DMS53 treated with DMSO at 0.1 percent for 48 hours (cell line): Measurements from ENCODE around the gene BCR.

ENCODE experiments used
- DNase-seq: peaks from one replicate; lab custom pipeline; 2025; ENCODE audit not compliant: unreplicated experiment; lab: John Stamatoyannopoulos, UW

Gene BCR

DNA sequence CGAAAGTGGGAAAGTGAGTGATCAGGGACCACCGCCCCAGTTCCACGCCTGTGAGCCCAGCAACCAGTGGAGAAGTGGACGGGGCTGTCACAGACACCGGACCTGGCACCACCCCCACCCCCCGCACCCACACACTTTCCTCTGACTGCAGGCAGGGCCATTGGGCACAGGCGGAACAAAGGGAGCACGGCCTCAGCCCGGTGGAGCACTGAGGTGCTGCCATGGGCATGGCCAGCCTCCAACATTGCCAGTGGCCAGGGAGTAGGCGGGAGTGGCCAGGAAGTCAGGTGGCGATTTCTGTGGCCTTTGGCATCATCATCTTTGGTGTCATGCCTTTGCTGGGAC lies 78.5 kb downstream of the BCR start:
- DNase-seq, result no peak

DNA sequence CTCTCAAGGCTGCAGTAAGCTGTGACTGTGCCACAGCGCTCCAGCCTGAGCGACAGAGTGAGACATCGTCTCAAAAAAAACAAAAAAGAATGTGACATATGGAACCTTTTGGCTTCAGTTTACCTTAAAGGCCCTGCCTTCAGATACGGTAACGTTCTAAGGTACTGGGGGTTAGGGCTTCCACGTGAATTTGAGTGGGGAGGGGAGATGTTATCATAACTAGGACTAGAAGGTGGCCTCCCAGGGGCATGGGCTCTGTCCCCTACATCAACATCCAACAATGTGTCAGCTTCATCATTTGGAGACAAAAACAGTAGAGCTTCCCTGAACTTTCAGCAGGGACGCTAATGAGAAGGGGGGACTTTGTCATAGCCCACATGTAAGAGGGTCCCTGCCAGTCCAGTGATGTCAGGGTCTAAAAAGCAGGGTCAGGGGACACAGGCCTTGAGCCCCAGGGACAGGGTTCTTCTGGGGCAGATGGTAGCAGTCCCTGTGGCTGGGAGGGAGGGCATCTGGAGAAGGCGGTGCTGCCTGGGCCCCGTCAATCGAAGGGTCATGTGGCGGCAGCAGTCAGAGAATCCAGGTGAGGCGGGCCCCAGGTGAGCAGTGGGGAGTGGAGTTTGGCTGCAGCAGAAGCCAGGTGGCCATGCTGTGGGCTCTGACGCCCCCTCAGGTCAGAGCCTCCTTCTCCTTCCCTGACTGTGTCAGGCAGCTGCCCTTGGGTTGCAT lies 79.8 kb downstream of the BCR start:
- no peak for DNase-seq

DNA sequence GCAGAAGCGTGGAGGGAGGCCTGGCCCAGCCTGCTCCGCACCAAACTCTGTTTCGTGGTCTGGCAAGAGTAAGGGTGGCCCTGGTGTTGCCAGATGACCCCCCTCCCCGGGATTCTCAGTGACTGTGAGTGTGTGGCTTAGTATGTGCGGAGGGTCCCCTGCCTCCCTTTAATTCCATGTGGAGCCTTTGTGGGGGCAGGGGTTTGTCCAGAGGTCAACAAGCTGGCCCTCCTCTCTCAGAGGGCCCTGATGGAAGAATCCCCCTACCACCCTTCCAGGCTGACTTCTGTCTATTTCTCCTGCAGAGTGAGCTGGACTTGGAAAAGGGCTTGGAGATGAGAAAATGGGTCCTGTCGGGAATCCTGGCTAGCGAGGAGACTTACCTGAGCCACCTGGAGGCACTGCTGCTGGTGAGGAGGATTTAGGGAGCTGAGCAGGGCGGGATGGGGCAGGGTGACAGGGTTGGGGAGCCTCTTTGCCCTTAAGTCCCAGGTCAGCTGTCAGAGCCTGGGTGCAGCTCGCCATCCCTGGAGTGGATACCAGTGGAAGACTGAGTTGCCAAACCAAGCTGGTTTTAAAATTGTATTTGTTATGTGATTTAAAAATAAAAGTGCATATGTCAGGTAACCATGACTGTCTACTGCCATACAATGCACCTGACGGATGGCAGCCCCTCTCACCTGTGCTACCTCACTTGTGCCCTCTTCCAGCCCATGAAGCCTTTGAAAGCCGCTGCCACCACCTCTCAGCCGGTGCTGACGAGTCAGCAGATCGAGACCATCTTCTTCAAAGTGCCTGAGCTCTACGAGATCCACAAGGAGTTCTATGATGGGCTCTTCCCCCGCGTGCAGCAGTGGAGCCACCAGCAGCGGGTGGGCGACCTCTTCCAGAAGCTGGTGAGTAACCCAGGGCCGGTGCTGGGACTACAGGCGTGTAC lies 80.6 kb downstream of the BCR start:
- DNase-seq, result no peak

DNA sequence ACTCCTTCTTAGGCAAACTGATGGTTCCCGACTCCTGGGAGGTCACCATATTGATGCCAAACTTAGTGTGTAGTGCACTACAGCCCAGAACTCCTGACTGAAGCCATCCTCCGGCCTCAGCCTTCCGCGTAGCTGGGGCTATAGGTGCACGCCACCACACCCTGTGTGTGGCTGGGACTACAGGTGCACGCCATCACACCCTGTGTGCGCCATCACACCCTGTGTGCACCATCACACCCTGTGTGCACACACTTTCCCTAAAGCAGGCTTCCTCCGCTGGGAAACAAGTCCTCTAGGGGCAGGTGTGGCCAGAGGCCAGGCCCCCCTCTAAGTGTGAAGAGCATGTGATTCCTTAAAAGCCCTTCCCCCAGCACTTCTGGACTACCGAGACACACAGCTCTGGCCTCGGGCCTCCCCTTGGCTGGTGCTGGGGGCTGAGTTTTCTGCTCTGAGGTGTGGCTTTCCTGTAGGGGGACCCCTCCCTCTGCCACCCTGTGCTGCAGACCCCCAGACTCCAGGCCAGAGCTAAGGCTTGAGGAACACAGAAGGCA lies 81.7 kb downstream of the BCR start:
- DNase-seq, result no peak

DNA sequence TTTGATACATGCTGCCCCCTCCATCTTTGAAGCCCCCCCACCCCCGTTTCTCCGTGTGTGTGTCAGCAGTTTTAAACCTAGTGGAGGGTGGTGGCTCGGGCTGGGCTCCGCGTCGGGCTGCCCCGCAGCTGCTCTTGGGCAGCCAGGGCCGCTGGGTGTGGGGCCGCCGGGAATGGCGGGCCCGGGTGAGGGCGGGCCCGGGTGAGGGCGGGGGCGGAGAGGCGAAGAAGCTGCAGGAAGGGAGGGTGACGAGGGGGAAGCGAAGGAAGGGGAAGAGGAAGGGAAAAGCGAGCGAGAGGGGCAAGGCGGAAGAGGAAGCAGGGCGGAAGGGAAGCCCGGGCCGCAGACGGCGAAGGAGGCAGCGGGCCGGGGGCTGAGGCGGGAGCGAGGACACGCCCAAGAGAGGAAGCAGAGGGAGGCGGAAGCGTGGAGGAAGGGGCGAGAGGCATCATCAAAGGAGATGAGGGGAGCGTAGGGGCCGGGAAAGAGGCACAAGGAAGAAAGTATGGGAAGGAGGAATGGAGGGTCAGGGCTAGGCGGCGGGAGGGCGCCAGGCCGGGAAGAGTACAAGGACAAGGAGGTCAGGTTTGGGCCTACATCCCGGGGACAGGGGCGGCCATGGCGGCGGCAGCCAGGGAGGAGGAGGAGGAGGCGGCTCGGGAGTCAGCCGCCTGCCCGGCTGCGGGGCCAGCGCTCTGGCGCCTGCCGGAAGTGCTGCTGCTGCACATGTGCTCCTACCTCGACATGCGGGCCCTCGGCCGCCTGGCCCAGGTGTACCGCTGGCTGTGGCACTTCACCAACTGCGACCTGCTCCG lies 82.4 kb downstream of the BCR start:
- no peak for DNase-seq

DNA sequence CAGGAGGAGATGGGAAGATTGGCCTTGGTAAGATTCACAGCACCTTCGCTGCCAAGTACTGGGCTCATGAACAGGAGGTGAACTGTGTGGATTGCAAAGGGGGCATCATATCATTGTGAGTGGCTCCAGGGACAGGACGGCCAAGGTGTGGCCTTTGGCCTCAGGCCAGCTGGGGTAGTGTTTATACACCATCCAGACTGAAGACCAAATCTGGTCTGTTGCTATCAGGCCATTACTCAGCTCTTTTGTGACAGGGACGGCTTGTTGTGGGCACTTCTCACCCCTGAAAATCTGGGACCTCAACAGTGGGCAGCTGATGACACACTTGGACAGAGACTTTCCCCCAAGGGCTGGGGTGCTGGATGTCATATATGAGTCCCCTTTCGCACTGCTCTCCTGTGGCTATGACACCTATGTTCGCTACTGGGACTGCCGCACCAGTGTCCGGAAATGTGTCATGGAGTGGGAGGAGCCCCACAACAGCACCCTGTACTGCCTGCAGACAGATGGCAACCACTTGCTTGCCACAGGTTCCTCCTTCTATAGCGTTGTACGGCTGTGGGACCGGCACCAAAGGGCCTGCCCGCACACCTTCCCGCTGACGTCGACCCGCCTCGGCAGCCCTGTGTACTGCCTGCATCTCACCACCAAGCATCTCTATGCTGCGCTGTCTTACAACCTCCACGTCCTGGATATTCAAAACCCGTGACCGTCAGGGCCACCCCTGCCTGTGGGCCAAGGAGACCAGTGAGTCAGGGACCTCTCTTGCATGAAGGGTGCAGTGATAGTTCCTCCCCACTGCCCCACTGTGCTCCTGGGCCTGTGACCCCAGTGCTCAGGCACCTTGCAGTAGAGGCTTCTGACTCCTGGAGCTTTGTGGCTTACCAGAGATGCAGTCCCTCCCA lies 83.6 kb downstream of the BCR start:
- no peak for DNase-seq

DNA sequence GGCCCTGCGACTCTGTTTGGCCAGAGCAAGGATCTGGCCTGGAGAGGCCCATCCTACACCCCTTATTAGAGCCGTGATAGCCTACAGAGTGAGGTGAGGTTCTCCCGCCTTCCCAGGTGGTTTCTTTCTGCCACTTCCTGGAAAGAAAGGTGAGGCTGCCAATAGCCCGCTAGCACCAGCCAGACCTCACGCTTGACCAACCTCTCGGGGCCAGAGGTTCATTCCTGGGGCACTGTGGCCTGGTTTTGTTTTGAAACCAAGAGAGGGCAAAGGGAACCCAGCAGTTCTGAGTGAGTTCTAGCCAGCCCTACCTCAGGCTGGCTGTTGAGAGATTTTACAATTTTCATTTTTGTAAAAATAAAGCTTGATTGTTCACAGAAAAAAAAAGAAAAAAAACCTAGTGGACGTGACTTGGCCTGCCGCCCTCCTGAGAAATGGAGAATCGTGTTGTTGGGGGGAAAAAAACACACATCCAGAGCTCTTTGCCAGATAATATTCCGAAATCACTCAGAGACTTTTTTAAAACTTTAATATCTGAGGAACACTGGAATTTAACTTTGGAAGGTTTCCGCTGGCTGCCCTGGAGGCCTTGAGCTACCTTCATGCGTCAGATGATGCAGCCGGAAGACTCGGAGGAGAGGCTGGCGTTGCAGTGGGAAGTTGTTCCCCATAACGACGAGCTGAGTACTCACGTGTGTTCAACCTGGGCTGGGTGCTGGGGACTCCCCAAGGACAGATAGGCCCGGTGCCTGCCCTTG lies 84.5 kb downstream of the BCR start:
- no peak for DNase-seq

DNA sequence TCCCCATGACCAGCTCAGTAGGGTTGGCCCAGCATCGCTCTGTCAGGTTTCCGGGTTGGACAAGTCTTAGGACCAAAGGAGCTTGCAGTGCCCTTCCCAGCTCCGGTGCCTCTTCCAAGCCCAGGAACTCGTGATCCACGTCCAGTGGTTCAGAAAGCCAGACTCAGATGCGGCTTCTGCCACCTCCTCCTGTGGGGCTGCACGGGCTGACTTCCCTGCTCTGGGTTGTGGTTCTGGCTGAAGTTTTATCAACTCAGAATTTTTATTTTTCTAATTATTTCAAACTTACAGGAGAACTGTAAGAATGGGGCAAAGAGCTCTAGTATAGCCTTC lies 85.0 kb downstream of the BCR start:
- no peak for DNase-seq

DNA sequence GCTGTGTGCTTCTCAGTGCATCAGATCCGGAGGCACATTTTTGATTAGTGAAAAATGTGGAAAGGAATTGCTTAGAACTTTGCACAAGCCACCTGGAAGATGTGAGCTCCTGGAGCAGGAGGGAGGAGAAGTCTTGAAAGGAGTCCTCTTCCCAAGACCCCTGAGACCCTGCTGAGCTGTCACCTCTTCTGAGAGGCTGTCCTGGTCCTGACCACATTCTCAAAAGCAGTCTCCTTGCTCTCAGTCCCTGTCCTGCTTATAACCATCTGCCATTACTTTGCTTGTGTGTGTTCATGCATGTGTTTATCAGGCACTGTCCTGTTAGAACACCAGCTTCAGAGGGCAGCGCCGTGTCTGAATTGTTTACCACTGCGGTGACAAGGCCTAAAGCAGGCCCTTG lies 86.5 kb downstream of the BCR start:
- no peak for DNase-seq

DNA sequence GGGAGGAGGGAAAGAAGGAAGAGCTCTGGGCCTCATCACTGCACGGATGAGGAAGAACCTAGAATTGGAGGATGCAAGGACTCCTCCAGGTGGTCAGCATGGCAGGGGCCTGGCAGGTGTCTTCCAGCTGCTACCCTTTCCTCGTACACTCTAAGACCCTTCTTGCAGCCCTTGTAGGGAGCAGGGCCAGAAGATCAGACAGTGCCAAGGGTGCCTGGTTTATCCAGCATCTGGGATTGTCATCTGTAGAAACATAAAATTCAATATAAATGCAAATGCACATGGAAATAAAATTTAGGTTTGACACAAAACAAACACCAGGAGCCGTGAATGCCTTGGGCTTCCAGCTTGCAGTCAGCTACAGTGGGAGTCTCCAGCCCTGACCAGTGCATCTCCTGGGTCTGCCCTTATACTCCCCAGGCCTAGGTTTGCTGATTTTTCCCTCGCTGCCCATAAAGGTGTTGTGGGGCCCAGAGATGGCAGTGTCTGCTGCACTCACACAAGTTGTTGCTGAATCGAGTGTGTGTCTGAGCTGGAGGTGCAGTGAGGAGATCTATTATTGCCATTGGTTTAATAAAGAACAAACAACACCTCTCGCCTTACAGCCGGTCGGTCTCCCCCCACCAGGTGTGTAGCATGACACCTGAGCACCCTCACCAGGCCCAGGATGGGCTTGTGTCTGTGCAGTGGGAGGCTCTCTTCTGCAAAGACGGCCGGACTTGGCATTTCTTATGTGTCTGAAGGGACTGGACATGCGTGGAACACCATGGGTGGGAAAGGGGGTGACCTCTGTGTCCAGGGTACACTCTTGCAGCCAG lies 87.1 kb downstream of the BCR start:
- DNase-seq, result no peak

DNA sequence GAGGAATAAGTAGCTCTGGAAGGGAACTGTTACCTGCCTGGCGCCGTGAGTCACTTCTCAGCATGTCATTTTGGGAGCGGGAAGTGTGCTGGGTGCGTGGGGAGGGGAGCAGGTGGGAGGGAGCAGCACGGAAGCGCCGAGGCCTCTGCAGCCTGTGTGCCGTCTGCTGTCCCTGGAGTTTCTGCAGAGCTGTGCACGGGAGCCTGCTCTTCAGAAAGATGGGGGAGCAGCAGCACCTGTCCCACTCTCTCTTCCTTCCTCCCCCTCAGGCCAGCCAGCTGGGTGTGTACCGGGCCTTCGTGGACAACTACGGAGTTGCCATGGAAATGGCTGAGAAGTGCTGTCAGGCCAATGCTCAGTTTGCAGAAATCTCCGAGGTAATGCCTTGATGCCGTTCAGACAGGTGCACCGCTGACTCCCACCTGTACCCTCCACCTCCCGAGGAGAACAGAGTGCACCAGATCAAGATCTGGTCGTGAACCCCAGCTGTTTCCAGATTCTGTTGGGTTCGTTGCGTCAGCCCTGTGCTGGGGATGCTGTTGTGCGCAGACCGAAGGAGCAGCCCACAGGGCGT lies 87.9 kb downstream of the BCR start:
- peak; percentile 18 for DNase-seq

DNA sequence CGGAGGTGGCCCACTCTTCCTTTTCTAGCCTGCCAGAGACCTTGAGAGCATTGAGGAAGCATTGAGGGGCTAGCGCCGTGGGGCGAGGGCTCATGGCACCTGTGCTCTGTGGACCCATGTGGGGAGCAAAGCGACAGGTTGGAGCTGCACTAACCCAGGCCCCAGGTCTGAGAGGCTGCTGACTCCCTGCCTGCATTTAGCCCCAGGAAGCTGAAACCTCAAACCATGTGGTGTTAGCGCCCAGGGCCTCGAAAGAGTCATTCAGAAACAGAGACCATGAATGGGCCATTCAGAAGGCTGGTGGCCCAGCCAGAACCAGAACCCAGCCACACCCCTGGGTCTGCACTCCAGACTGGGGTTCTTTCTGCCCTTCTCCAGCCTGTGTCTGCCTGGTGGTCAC lies 88.6 kb downstream of the BCR start:
- no peak for DNase-seq

DNA sequence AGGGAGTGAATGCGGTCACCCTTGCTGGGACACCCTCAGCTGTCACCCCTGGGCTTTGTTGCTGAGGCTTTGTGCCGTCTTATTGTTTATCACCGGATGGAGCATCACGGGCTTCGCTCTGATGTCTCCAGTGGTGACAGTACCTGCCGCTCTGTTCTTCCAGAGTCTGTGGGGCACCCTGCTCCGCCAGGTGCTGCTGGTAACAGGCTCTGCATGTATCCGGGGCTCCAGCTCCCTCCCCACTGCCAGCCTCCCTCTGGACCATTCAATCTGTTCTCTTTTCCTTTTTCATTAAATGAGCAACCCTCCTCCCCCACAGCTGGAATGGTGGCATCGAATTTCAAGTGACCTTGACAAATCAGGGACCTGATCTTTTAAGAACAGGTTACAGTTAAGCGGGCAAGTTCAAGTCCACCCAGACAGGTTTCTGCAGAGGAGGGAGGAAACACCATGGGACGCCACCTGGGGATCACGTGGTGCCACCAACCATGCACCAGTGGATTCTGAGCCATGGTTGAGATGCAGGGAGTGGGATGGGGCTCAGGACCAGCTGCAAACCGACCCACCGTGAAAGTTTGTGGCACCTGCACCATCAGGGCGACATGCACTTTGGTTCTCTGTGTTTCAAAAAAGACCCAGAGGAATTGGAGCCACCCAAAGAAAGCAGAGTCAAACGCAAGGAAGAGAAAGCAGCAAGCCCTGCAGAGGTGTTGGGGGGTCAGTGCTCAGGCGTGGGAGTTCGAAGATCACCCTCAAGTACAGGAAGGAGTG lies 89.3 kb downstream of the BCR start:
- DNase-seq, result no peak

DNA sequence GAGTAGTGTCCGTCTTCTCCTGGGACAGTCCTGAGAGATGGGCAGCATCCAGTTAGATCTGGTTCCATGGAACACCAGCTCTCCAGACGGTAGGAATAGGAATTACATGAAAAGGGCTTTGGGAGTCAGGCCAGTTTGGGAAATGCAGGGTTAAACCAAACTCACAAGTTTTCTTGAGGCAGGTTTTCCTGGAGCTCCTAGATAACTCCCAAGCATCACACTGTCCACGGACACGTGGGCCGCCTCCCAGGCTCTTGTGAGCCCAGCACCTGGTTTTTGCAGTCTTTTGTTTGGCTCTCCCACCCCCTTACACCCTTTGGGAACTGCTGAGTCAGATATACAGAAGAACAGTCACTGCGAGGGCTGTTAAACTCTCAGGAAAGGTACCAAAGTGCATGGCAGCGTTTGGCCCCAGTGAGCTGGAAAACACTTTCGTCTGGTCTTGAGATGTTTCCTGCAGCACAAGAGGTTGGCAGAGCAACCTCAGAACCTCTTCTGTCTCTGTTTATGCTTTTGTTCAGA lies 90.0 kb downstream of the BCR start:
- no peak for DNase-seq

DNA sequence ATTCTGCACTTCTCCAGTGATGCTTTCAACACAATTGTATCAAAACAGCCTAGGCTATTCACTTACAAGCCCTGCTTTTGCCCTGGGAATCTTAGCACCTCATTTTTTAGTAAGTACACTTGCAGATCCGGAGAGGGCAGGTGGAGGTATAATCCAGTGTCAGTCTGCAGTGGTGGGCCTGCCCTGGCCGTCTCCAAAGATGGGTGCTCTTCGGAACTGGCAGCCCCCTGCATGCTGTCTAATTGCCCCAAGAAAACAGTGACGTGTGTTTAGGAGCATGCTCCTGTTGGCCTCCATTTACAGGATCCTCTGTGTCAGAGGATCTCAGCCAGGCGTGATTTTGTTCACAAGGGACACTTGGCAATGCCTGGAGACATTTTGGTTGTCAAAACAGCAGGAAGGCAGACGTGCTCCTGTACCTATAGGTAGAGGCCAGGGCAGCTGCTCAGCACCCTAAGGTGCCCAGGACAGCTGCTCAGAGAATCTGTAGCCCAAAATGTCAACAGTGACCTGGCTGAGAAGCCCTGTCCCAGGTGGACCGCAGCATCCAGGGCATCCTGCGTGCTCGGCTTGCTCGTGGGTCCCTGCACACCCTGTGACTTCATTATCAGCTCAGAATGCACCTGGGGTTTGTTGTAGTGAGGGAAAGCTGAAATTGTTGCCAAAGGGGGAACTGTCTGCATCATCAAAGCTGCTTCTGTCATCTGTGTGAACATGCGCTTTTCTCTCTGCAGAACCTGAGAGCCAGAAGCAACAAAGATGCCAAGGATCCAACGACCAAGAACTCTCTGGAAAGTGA lies 90.7 kb downstream of the BCR start:
- no peak for DNase-seq

DNA sequence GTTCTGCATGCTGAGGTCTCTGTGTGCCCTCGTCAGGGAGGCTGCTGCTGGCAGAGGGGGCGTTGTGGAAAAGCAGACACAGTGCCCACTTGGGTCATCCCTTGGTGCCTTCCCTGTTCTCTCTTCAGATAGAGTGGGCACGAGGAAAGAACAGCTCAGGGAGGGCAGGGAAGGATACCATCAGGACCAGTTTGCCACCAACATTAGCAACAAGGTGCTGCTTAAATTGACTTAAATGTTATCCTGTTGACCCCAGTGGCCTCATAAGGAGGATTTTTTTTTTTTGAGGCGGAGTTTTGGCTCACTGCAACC lies 91.2 kb downstream of the BCR start:
- no peak for DNase-seq

DNA sequence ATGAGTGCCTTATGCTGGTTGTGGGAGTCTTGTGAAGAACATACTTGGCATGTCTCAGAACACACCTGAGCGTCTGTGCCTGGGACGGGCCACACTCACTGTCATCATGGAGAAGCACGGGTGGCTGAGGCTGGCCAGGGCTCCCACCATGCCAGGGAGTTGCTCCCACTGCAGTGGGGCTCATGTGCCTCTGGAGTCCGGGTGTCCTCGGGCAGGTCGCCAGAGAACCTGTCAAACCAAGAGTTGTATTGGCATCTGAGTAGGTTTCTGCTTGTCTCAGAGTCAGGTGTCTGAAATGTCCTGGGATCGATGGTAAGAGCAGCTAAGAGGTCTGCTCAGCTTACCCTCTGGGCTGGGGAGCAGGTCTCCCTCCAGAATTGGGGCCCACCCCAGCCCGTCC lies 92.1 kb downstream of the BCR start:
- DNase-seq, result no peak
